Spleen (tissue), 7 donors: ENCODE measurements around the gene EPB41L4A.

Experiments
- CTCF ChIP-seq, 11 experiments: fragments of 200-600 bp in 7 of 11; fragments of 450-650 bp in 4 of 11; sonication (generic) in 4 of 11; IDR thresholded peaks in 8 of 11; conservative IDR thresholded peaks in 3 of 11; 1 replicate in 7 of 11; 2 replicates in 4 of 11; pipeline versions ENCODE4 v1.4.0 to v1.8.0; 2016 to 2021; ENCODE audit warnings: antibody characterized with exemption in 11 of 11, inconsistent platforms in 4 of 11, mild to moderate bottlenecking in 1 of 11
- POLR2A ChIP-seq, 3 donors: fragments of 450-650 bp; IDR thresholded peaks; one replicate each; pipeline ENCODE4 v1.5.1; 2017; ENCODE audit warnings: antibody characterized with exemption in 3 of 3, mild to moderate bottlenecking in 1 of 3
- donor health status: DM: no; HTN: no; CAD: no; lungs with moderate emphysema.
- donor health status: DM: no; HTN: no; CAD: no.
- donor health status: DM: no; HTN: no; CAD: no.

GRCh38 chr5:112306956-112307355, 112.1 kb downstream of the EPB41L4A start:
- TF ChIP-seq POLR2A (IDR thresholded peaks at IDR 0.05) (no peak), CTCF (IDR thresholded peaks at IDR 0.05 in 8 of 11, conservative IDR thresholded peaks at IDR 0.05 in 3 of 11) (no peak)
